Left colon (tissue), 2 donors: ENCODE data around the gene BRAF. TPM values are rescaled to one million over a fixed set of nuclear protein-coding genes. Genes with fewer than 3 reads are reported as not detected.
"Not testable (repeated sequence)": the region's sequence is repeated elsewhere in the genome, so short reads cannot be mapped to it uniquely, and the experiment has no call there.

ENCODE experiments used
- ATAC-seq: fragments of 200-7000 bp; cut with Tn5 transposase; one replicate; pipeline ENCODE4 v1.9.1; 2020; ENCODE audit warnings: mild to moderate bottlenecking, moderate library complexity
- DNase-seq, 2 donors: peaks; one replicate each; pipeline ENCODE4 v3.0.0-alpha.2; 2020
- intact Hi-C, 2 donors: fragments of 100-400 bp; cut with DNase I in 1 of 2; cut with micrococcal nuclease in 1 of 2; formaldehyde crosslinking; loops; one replicate each; pipeline versions ENCODE4 v1.11.2 to v1.14.0; 2022; cut with DNase I, micrococcal nuclease
- total RNA-seq, 2 donors: library from RNA; stranded (reverse); fragmentation: NEBNext Ultra II Directional; extraction: Animal tissue kit (Norgen Biotek cat#: 25700); gene quantifications; one replicate each; pipeline ENCODE4 v1.2.1, GENCODE V29; 2021
- donor health status: DM: no; HTN: no; CAD: no.
- donor health status: DM: yes; HTN: yes; CAD: no.

Gene BRAF
- total RNA-seq, 2 donors from 2014 or later: 26.5 to 26.7 TPM

GRCh38 chr7:140676306-140676705 is 248.4 kb downstream of the BRAF start:
- intact Hi-C loops: no loop called here
- DNase-seq (peak; percentile 1 to 5), ATAC-seq (no peak)

- DNase-seq: peak in 1 of 2 donors; percentile 4
- no peak for ATAC-seq
- intact Hi-C loops: no loop called here
Measured at GRCh38 chr7:140675726-140676125, 249.0 kb downstream of the BRAF start.

GRCh38 chr7:140674899-140675701 is 249.6 kb downstream of the BRAF start:
- ATAC-seq: peak; percentile 10
- intact Hi-C loops: no loop called here

GRCh38 chr7:140674356-140674800 is 250.4 kb downstream of the BRAF start:
- DNase-seq: peak; percentile 41 to 52
- intact Hi-C loops: no loop called here
- ATAC-seq: peak; percentile 15

More at GRCh38 chr7:140674899-140675701, 249.6 kb downstream of the BRAF start:
- DNase-seq: peak in 1 of 2 donors; percentile 20

- peak; percentile 31 for ATAC-seq
- intact Hi-C loops: no loop called here
Measured at GRCh38 chr7:140673774-140674155, 251.0 kb downstream of the BRAF start.

GRCh38 chr7:140673063-140673773 is 251.5 kb downstream of the BRAF start:
- DNase-seq (peak; percentile 85 to 86), ATAC-seq (peak; percentile 82)
- intact Hi-C loops: no loop called here

More at GRCh38 chr7:140673774-140674155, 251.0 kb downstream of the BRAF start:
- no peak for DNase-seq

- DNase-seq (peak; percentile 61 to 79), ATAC-seq (peak; percentile 68)
- intact Hi-C loops: no loop called here
Measured at GRCh38 chr7:140672382-140673062, 252.2 kb downstream of the BRAF start, which contains the start of gene ADCK2. TSS of gene ADCK2 (plus strand) at chr7:140672945. CDS start at chr7:140673331, 386 bp downstream.

GRCh38 chr7:140671966-140672365 is 252.8 kb downstream of the BRAF start:
- intact Hi-C loops: no loop called here
- ATAC-seq: no peak
- DNase-seq: no peak

GRCh38 chr7:140670343-140670935 is 254.3 kb downstream of the BRAF start:
- intact Hi-C loops: no loop called here
- ATAC-seq: no peak
- DNase-seq: no peak

- ATAC-seq, DNase-seq, intact Hi-C loops: not testable (repeated sequence)
Measured at GRCh38 chr7:140669862-140670261, 254.9 kb downstream of the BRAF start.

GRCh38 chr7:140669352-140669751 is 255.4 kb downstream of the BRAF start:
- ATAC-seq (no peak), DNase-seq (no peak)
- intact Hi-C loops: no loop called here

Other genes starting within 250 kb of the BRAF start
- gene NDUFB2, start 228.2 kb downstream of the BRAF start, total RNA-seq: 100 to 1,000 TPM; 274 to 319 TPM
- gene MRPS33, start 90.0 kb upstream of the BRAF start, total RNA-seq: 10 to 100 TPM; 83.0 to 89.6 TPM
- gene TMEM178B, start 149.1 kb upstream of the BRAF start, total RNA-seq: under 1 TPM; 0.31 to 0.34 TPM